SK-N-SH treated with all-trans-retinoic acid at 6 μM for 48 hours (cell line): Measurements from ENCODE around the gene POLR1D.

Experiments used
- ATAC-seq: fragments of 200-7000 bp; cut with Tn5 transposase; 3 replicates; pipeline ENCODE4 v1.9.1; 2020; ENCODE audit warnings: mild to moderate bottlenecking, moderate library complexity
- ARNTL ChIP-seq: fragments of 450-650 bp; formaldehyde crosslinking; IDR thresholded peaks from 2 replicates; pipeline ENCODE4 v1.5.0; 2020; ENCODE audit warnings: low read depth, mild to moderate bottlenecking, moderate library complexity, borderline replicate concordance
- BACH2 ChIP-seq: fragments of 250-450 bp; sonication (Bioruptor Pico); IDR thresholded peaks from 2 replicates; pipeline ENCODE4 v1.9.0; 2021; ENCODE audit warnings: mild to moderate bottlenecking, borderline replicate concordance
- CSDC2 ChIP-seq: fragments of 250-450 bp; sonication (Bioruptor Pico); IDR thresholded peaks from 2 replicates; pipeline ENCODE4 v1.5.0; 2020; ENCODE audit warnings: mild to moderate bottlenecking, moderate library complexity
- CSRNP3 ChIP-seq: fragments of 250-450 bp; sonication (Bioruptor Pico); IDR thresholded peaks from 2 replicates; pipeline ENCODE4 v1.5.1; 2021; ENCODE audit warnings: mild to moderate bottlenecking, moderate library complexity
- ESRRG ChIP-seq: fragments of 250-450 bp; sonication (Bioruptor Pico); IDR thresholded peaks from 2 replicates; pipeline ENCODE4 v1.6.1; 2021; ENCODE audit warnings: mild to moderate bottlenecking
- GLIS3 ChIP-seq: fragments of 250-450 bp; sonication (Bioruptor Pico); IDR thresholded peaks from 2 replicates; pipeline ENCODE4 v1.5.0; 2020; ENCODE audit warnings: mild to moderate bottlenecking, moderate library complexity
- ISL1 ChIP-seq: fragments of 250-450 bp; sonication (Bioruptor Pico); IDR thresholded peaks from 2 replicates; pipeline ENCODE4 v2.1.2; 2022; ENCODE audit warnings: mild to moderate bottlenecking, moderate library complexity
- OSR1 ChIP-seq: fragments of 250-450 bp; sonication (Bioruptor Pico); IDR thresholded peaks from 2 replicates; pipeline ENCODE4 v1.8.0; 2022; ENCODE audit warnings: moderate library complexity, mild to moderate bottlenecking, inconsistent platforms
- POU6F1 ChIP-seq: fragments of 250-450 bp; sonication (Bioruptor Pico); IDR thresholded peaks from 2 replicates; pipeline ENCODE4 v1.8.0; 2021; ENCODE audit warnings: low read depth, mild to moderate bottlenecking, moderate library complexity, borderline replicate concordance
- PPARA ChIP-seq: fragments of 250-450 bp; sonication (Bioruptor Pico); IDR thresholded peaks from 2 replicates; pipeline ENCODE4 v1.5.0; 2020; ENCODE audit warnings: mild to moderate bottlenecking, borderline replicate concordance
- RARB ChIP-seq: fragments of 250-450 bp; sonication (Bioruptor Pico); IDR thresholded peaks from 2 replicates; pipeline ENCODE4 v1.8.0; 2021; ENCODE audit warnings: mild to moderate bottlenecking, moderate library complexity
- SNAI2 ChIP-seq: fragments of 250-450 bp; sonication (Bioruptor Pico); IDR thresholded peaks from 2 replicates; pipeline ENCODE4 v1.5.0; 2020; ENCODE audit warnings: mild to moderate bottlenecking, moderate library complexity
- TOX ChIP-seq: fragments of 250-450 bp; sonication (Bioruptor Pico); IDR thresholded peaks from 2 replicates; pipeline ENCODE4 v1.8.0; 2021; ENCODE audit warnings: mild to moderate bottlenecking, moderate library complexity, borderline replicate concordance
- TSHZ2 ChIP-seq: fragments of 250-450 bp; sonication (Bioruptor Pico); IDR thresholded peaks from 2 replicates; pipeline ENCODE4 v1.5.0; 2020; ENCODE audit warnings: mild to moderate bottlenecking, moderate library complexity
- ZFP3 ChIP-seq: fragments of 250-450 bp; sonication (Bioruptor Pico); IDR thresholded peaks from 2 replicates; pipeline ENCODE4 v1.5.0; 2020; ENCODE audit warnings: mild to moderate bottlenecking, moderate library complexity
- ZNF565 ChIP-seq: fragments of 450-650 bp; formaldehyde crosslinking; conservative IDR thresholded peaks from 2 replicates; pipeline ENCODE4 v1.5.0; 2020; ENCODE audit warnings: low read depth, mild to moderate bottlenecking, moderate library complexity
- ZNF70 ChIP-seq: fragments of 450-650 bp; formaldehyde crosslinking; IDR thresholded peaks from 2 replicates; pipeline ENCODE4 v1.5.0; 2020; ENCODE audit warnings: mild to moderate bottlenecking, moderate library complexity
- ZNF8 ChIP-seq: fragments of 450-650 bp; formaldehyde crosslinking; IDR thresholded peaks from 2 replicates; pipeline ENCODE4 v1.5.0; 2020; ENCODE audit warnings: mild to moderate bottlenecking, moderate library complexity
- TF ChIP-seq, protein P1 (sequence below): fragments of 250-450 bp; sonication (Bioruptor Pico); IDR thresholded peaks from 2 replicates; pipeline ENCODE4 v1.5.1; 2020; ENCODE audit warnings: low read depth, mild to moderate bottlenecking, moderate library complexity
- TF ChIP-seq, protein P2 (sequence below): fragments of 250-450 bp; sonication (Bioruptor Pico); IDR thresholded peaks from 2 replicates; pipeline ENCODE4 v1.8.0; 2020; ENCODE audit warnings: mild to moderate bottlenecking, moderate library complexity, borderline replicate concordance

POLR1D gene

DNA sequence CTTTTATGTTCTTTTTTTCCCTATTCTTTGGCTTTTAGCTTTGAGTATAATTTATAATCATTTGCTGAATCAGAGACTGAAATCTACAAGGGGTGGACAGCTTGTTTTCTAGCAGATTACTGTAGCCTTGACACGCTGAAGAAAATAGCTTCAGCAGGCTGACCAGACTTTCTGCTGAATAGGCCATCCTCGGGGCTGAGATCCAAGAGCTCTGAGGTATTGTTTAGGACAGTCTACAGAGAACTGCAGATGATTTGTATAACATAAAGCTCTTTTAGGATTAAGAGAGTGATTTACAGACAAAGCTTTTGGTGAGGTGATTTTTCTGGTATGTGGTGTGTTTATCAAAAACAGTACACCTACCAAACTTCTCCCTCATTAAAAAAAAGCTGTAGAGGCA, 16.8 kb downstream of the POLR1D start:
- TF ChIP-seq ISL1 (CRISPR knock-in tag) (no peak), POU6F1 (no peak), SNAI2 (no peak), ZFP3 (no peak)
- peak; percentile 58; the same call in 2 of the 3 replicates for ATAC-seq

DNA sequence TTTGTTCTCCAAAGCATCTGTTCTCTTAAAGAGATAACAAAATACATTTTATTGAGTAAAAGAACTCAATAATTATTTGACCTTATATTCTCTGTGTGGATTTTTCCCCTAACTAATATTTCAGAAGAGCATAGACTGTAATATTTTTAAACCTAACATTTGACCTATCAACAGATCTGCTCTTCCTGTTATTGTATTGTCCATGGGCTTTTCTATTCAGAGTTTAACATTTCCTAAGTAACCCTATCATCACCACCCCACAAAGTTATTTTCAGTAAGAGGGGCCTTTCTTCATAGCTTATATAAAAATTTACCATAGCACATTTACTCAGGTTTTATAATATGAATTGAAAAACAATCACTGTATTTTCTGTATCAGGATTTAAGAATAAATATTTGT, 17.5 kb downstream of the POLR1D start:
- no peak for TF ChIP-seq GLIS3
- no peak for TF ChIP-seq CSRNP3 (CRISPR knock-in tag)
- TF ChIP-seq PPARA (CRISPR knock-in tag): no peak
- no peak for TF ChIP-seq ARNTL (CRISPR knock-in tag)
- TF ChIP-seq, protein P1, sequence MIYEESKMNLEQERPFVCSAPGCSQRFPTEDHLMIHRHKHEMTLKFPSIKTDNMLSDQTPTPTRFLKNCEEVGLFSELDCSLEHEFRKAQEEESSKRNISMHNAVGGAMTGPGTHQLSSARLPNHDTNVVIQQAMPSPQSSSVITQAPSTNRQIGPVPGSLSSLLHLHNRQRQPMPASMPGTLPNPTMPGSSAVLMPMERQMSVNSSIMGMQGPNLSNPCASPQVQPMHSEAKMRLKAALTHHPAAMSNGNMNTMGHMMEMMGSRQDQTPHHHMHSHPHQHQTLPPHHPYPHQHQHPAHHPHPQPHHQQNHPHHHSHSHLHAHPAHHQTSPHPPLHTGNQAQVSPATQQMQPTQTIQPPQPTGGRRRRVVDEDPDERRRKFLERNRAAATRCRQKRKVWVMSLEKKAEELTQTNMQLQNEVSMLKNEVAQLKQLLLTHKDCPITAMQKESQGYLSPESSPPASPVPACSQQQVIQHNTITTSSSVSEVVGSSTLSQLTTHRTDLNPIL: no peak
- no peak for TF ChIP-seq ESRRG (CRISPR knock-in tag)
- TF ChIP-seq ZFP3: no peak
- TF ChIP-seq CSDC2 (CRISPR knock-in tag): no peak
- TF ChIP-seq, protein P2, sequence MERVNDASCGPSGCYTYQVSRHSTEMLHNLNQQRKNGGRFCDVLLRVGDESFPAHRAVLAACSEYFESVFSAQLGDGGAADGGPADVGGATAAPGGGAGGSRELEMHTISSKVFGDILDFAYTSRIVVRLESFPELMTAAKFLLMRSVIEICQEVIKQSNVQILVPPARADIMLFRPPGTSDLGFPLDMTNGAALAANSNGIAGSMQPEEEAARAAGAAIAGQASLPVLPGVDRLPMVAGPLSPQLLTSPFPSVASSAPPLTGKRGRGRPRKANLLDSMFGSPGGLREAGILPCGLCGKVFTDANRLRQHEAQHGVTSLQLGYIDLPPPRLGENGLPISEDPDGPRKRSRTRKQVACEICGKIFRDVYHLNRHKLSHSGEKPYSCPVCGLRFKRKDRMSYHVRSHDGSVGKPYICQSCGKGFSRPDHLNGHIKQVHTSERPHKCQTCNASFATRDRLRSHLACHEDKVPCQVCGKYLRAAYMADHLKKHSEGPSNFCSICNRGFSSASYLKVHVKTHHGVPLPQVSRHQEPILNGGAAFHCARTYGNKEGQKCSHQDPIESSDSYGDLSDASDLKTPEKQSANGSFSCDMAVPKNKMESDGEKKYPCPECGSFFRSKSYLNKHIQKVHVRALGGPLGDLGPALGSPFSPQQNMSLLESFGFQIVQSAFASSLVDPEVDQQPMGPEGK (CRISPR knock-in tag): no peak
- no peak for TF ChIP-seq TSHZ2
- no peak for TF ChIP-seq TOX (CRISPR knock-in tag)
- TF ChIP-seq ZNF8 (CRISPR knock-in tag): no peak
- no peak for TF ChIP-seq ISL1 (CRISPR knock-in tag)
- no peak for TF ChIP-seq SNAI2
- no peak for TF ChIP-seq BACH2
- TF ChIP-seq ZNF70 (CRISPR knock-in tag): no peak
- no peak for TF ChIP-seq OSR1 (CRISPR knock-in tag)
- TF ChIP-seq POU6F1: no peak
- TF ChIP-seq RARB: no peak
- TF ChIP-seq ZNF565 (CRISPR knock-in tag): no peak
- ATAC-seq: no peak

DNA sequence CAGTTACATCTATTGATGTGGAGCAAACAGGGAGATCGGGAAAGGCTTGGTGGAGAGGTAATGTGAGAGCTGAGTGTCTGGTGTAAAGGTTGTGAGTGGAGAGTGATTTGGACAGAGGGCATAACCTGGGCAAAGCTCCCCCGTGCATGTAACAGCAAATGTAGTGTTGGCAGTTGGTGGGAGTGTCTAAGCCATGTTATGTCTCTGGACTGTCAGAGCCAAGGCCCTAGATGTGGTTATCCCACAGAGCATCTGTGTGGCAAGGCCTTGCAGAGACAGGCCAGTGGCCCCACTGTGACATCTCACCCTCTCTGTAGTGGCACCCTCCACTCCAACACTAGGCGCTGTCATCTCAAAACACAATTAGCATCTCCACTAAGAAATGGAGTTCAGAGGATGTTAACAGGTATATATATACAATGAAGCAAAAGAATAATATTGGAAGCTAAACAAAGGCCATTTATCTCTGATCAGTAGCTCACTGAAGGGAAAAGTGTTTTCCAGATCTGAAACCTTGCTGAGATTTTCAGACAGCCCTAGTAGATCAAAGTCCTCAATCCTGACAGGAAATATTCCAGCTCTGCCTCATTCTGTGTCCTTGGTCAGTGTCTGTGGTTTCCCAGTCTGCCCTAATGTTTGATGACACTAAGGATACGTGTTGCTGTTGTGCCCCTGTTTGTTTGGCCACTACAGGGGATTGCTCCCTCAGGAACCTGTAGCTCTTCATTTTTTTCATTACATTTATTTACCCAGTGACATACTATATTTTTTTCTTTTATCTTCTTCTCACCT, 20.2 kb downstream of the POLR1D start:
- peak; percentile 44 for ATAC-seq
- TF ChIP-seq TSHZ2 (no peak), BACH2 (no peak), CSRNP3 (CRISPR knock-in tag) (no peak), GLIS3 (no peak), ESRRG (CRISPR knock-in tag) (no peak), ZNF8 (CRISPR knock-in tag) (no peak), POU6F1 (no peak)
